ENCODE results near the gene ATP8A2. TPM values are rescaled to one million over a fixed set of nuclear protein-coding genes. Genes with fewer than 3 reads are reported as not detected.

ATP8A2 gene
- total RNA-seq, 4 donors from 2014 or later: 0.13 to 0.29 (median 0.24) TPM

- no peak for TF ChIP-seq POLR2A (IDR thresholded peaks at IDR 0.05)
- TF ChIP-seq, protein P1, sequence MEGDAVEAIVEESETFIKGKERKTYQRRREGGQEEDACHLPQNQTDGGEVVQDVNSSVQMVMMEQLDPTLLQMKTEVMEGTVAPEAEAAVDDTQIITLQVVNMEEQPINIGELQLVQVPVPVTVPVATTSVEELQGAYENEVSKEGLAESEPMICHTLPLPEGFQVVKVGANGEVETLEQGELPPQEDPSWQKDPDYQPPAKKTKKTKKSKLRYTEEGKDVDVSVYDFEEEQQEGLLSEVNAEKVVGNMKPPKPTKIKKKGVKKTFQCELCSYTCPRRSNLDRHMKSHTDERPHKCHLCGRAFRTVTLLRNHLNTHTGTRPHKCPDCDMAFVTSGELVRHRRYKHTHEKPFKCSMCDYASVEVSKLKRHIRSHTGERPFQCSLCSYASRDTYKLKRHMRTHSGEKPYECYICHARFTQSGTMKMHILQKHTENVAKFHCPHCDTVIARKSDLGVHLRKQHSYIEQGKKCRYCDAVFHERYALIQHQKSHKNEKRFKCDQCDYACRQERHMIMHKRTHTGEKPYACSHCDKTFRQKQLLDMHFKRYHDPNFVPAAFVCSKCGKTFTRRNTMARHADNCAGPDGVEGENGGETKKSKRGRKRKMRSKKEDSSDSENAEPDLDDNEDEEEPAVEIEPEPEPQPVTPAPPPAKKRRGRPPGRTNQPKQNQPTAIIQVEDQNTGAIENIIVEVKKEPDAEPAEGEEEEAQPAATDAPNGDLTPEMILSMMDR (IDR thresholded peaks at IDR 0.05): no peak
- no peak for DNase-seq
- Histone ChIP-seq H3K27ac (peak overlapping the region in 2 of 3 donors; percentile 6), H3K4me1 (peaks cover 31 to 37% of the 10 kb centered on the region in 2 donors), H3K36me3 (peaks cover 0 to 9% of the 10 kb centered on the region in 2 donors), H3K27me3 (no peaks in the 10 kb centered on the region), H3K9me3 (no peaks in the 10 kb centered on the region), H3K4me3 (replicated peaks in 1 of 3) (no peak overlapping the region)
- intact Hi-C loops (cut with DNase I): no loop called here
- 91 to 92% methylated on average over 2 of the region's 2 CpGs for WGBS, 2 donors
These were observed 673.4 kb downstream of the ATP8A2 start for GRCh38 chr13:26045142-26045541.

DNA sequence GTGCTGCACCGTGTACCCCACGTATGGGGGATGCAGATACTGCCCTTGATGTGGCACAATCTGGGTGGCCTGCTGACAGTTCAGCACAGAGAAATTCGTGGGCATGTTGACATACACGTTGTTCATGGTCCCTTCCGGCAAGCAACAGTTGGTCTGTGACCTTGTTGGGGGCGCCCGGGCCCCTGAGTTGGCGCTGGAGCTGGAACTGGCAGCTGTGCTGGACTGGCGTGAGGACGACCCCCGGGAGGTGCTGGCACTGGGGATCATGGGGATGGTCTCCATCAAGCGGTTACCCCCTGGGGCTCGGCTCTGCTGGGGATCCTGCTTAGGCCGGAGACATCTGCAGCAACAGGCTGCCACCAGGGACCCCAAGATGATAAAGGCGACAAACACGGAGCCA lies 674.9 kb downstream of the ATP8A2 start:
- peaks cover 22 to 28% of the 10 kb centered on the region in 2 donors for H3K4me1 ChIP-seq
- H3K4me3 ChIP-seq (replicated peaks in 1 of 3): no peak overlapping the region
- no peak for TF ChIP-seq POLR2A (IDR thresholded peaks at IDR 0.05)
- TF ChIP-seq, protein P1 (IDR thresholded peaks at IDR 0.05): no peak
- no peaks in the 10 kb centered on the region for H3K9me3 ChIP-seq
- intact Hi-C loops (cut with DNase I): no loop called here
- H3K36me3 ChIP-seq: peaks cover 0 to 9% of the 10 kb centered on the region in 2 donors
- H3K27ac ChIP-seq: no peak overlapping the region
- 88 to 94% methylated on average over 13 to 16 of the region's 16 CpGs for WGBS, 2 donors
- H3K27me3 ChIP-seq: no peaks in the 10 kb centered on the region
- DNase-seq: no peak

DNA sequence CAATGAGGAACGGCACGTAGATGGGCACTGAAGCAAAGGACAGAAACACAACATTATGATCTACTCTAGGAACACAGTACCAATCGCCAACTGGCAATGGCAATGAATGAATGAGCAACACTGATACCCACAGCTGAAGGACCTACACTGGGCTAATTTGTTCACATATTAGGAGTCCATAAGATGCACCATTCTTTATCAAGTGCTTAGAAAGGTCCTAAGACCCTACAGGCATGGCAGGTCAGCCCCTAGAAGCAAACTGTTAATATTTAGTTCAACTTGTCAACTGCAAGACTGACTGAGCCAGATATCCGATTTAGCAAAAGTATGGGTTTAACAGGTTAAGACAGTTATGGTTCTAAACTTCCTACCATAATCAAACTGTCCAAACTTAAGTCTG lies 675.3 kb downstream of the ATP8A2 start:
- H3K9me3 ChIP-seq: no peaks in the 10 kb centered on the region
- H3K27me3 ChIP-seq: no peaks in the 10 kb centered on the region
- peaks cover 0 to 9% of the 10 kb centered on the region in 2 donors for H3K36me3 ChIP-seq
- intact Hi-C loops (cut with DNase I): no loop called here
- no peak overlapping the region for H3K4me3 ChIP-seq (replicated peaks in 1 of 3)
- 95 to 96% methylated on average over 4 of the region's 4 CpGs for WGBS, 2 donors
- DNase-seq: no peak
- TF ChIP-seq, protein P1 (IDR thresholded peaks at IDR 0.05): no peak
- no peak for TF ChIP-seq POLR2A (IDR thresholded peaks at IDR 0.05)
- H3K27ac ChIP-seq: no peak overlapping the region
- H3K4me1 ChIP-seq: peaks cover 18 to 24% of the 10 kb centered on the region in 2 donors

DNA sequence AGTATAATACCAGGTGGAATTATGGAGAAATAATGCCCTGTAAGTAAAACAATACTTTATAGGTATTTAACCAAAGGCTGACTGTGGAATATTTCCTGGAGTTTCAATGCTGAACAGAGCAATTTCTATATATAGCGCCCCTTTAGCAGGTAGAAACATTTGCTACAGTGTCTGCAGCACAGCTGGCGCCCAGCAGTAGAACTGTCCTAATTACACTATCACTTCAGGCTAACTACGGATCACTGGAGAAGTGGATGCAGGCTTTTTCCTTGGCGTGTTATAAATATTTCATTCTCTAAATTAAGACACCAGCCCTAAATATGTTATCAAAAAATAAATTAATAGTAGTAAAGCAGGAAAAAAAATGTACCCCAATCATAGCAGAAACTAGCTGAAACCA lies 677.0 kb downstream of the ATP8A2 start:
- Histone ChIP-seq H3K27me3 (no peaks in the 10 kb centered on the region), H3K36me3 (peaks cover 0 to 9% of the 10 kb centered on the region in 2 donors), H3K27ac (peak overlapping the region; percentile 94 to 98 (median 94)), H3K4me3 (replicated peaks in 1 of 3) (peak overlapping the region in 1 of 3 donors; percentile 57), H3K9me3 (no peaks in the 10 kb centered on the region), H3K4me1 (peaks cover 15 to 17% of the 10 kb centered on the region in 2 donors)
- no peak for TF ChIP-seq POLR2A (IDR thresholded peaks at IDR 0.05)
- TF ChIP-seq, protein P1 (IDR thresholded peaks at IDR 0.05): no peak
- 50 to 64% methylated on average over 4 of the region's 4 CpGs for WGBS, 2 donors
- intact Hi-C loops (cut with DNase I): no loop called here
- DNase-seq: peak; percentile 26 to 45

DNA sequence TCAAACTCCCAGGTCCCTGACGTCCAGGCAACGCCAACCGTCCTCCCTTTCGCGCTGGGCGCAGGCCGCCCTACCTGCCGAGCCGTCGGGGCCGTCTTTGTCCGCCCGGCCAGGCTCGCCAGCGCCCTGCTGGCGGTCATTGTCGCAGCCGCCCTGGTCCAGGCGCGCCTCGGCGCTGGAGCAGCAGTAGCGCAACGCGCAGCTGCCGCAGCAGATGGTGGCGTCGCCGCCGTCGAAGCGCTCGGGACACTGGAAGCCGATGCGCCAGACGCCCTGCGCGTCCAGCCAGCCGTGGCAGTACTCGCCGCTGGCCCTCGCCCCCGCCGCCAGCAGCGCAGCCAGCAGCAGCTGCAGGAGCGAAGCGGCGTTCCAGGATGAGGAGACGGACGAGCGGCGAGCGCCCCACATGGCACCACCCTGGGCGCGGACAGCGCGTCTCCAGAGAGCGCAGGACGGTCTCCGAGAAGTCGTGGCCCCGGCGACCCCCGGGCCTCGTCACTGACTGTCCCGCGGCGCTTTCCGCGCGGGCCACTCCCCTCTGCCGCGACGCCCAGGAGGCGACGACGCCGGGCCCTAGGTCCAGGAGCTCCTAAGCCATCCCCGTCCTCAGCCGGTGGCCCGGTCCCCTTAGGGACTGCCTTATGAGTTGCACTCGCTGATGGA lies 678.9 kb downstream of the ATP8A2 start:
- TF ChIP-seq, protein P1 (IDR thresholded peaks at IDR 0.05): no peak
- TF ChIP-seq POLR2A (IDR thresholded peaks at IDR 0.05): peak in 1 of 2 donors; percentile 63
- DNase-seq: peak; percentile 69 to 72
- intact Hi-C loops (cut with DNase I): no loop called here
- no peaks in the 10 kb centered on the region for H3K27me3 ChIP-seq
- no peaks in the 10 kb centered on the region for H3K9me3 ChIP-seq
- 0% methylated on average over 1 to 7 of the region's 82 CpGs for WGBS, 2 donors
- H3K4me1 ChIP-seq: peaks cover 15 to 17% of the 10 kb centered on the region in 2 donors
- H3K36me3 ChIP-seq: peaks cover 0 to 6% of the 10 kb centered on the region in 2 donors
- H3K27ac ChIP-seq: peak overlapping the region; percentile 94 to 98 (median 94)
- peak overlapping the region; percentile 57 to 68 (median 60) for H3K4me3 ChIP-seq (replicated peaks in 1 of 3)
